ENCODE data around the gene CDHR4. TPM values are rescaled to one million over a fixed set of nuclear protein-coding genes. Genes with fewer than 3 reads are reported as not detected.

Gene CDHR4
- total and polyA plus RNA-seq, 2 of the 8 experiments (the other 6 are each of a cell fraction or from before 2014, with no cell fraction given), result 0.50 to 0.60 TPM

GRCh38 chr3:49841806-49842205, 42.1 kb upstream of the CDHR4 start (continued):
- TF ChIP-seq HDAC2 (IDR thresholded peaks at IDR 0.05; ENCODE audit: borderline replicate concordance in 1 of 2, low read depth in 2 of 2, low read length in 2 of 2) (no peak), CREB1 (IDR thresholded peaks at IDR 0.05) (no peak), RAD21 (IDR thresholded peaks at IDR 0.05 in 1 of 2, conservative IDR thresholded peaks at IDR 0.05 in 1 of 2; ENCODE audit: low read depth in 2 of 2, low read length in 2 of 2) (no peak)
